Stimulated activated CD8-positive, alpha-beta memory T cell treated with anti-CD3 and anti-CD28 coated beads, Interleukin-2, amount 100 ng/mL, for 48 hours (primary cell): ENCODE data around the gene C9orf152.
"Not testable (repeated sequence)": the region's sequence is repeated elsewhere in the genome, so short reads cannot be mapped to it uniquely, and the experiment has no call there.

ENCODE experiments used
- DNase-seq, 2 donors: peaks; one replicate each; pipeline ENCODE4 v3.0.0-alpha.2; 2020; ENCODE audit warnings: low read depth in 2 of 2

Gene C9orf152

DNA sequence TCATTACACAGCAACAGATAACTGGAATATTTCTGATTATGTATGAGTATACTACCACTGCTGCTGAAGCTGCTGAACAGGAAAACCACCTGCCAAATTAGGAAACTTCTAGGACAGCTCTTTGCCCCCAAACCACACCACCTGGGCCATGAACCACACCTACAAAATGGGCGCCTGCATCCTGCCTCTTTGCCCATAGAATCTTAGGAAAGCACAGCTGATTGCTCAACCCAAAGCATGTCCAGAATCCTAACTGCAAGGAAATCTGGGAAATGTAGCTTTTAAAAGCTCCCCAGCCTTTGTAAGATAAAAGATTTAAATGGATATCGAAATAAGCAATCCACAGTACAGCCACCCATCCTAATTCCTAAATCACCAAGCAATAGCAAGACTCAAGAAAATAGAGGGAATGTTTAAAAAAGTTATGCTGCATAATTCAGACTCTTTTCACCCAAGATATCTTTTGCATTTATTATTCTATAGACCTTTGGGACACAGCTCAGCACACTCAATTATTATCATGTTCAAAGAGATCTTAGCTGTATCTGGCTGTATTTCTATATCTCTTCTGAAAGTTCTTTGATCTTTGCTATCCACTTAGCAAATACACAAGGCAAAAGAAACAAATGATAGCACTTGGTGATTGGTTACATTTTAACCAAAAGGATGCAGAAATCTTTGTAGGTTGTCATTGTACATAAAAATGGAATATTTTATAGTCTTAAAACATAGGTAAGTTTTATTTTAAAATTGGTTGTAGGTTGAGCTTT lies 6.8 kb upstream of the C9orf152 start:
- DNase-seq: no peak

DNA sequence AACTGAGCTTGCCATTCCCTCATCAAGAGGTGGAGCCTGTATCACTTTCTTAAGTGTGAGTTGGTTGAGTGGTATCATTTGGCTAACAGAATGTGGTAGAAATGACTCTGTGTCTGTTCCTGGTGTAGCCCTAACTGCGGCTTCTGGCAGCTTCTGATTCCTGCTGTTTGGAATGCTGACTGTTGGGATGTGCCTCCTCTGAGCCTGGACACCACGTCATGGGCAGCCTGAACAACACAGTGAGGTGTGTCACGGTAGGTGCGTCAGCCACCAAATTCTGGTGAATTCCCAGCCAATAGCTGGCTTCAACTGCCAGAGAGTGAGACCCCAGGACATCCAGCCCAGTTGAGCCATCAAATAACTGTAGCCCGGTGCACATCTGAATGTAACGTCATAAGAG lies 6.1 kb upstream of the C9orf152 start:
- DNase-seq: no peak

- no peak for DNase-seq
Observed at GRCh38 chr9:110213413-110214044, 5.6 kb upstream of the C9orf152 start.

GRCh38 chr9:110207071-110207641 lies 803 bp downstream of the C9orf152 start:
- DNase-seq: no peak

DNA sequence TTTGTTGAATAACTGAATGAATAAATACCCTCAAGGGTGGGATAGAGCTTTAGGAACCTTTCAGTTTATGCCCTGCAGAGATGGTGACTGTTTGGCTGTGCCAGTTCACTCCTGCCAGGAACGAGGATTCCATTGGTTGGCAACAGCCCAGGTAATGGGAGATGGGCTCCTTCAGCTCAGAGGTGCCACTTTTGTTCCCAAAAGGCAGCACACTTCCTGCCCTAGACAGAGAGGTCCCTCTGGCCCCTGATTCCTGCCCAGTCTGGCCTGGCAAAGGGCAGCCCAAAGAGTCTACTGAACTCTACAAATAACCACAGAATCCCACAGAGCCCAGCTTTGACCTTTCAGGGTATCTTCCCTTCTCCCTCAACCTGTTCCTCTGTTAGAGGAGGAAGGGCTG lies 1.6 kb downstream of the C9orf152 start:
- DNase-seq: no peak

- not testable (repeated sequence) for DNase-seq
Observed at GRCh38 chr9:110205612-110206011, 2.3 kb downstream of the C9orf152 start.

GRCh38 chr9:110202232-110202631 lies 5.7 kb downstream of the C9orf152 start:
- no peak for DNase-seq

DNA sequence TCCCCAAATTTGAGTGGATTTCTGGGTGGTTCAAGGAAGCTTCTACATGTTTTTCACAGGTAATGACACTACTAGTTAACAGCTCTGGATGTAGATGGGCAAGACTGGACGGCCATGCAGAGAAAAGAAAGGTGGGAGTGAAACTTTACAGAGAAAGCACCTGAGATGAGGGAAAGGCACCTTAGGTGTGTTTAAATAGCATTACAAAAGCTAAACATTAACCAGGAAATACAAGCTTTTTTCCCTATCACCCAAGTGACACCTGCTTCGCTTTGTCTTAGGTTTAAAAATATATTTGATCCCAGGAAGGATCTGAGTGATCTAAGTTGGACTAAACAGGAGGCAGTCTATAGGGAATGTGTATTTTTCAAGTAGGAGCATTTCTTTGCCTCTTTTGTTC lies 8.3 kb downstream of the C9orf152 start:
- DNase-seq: no peak

DNA sequence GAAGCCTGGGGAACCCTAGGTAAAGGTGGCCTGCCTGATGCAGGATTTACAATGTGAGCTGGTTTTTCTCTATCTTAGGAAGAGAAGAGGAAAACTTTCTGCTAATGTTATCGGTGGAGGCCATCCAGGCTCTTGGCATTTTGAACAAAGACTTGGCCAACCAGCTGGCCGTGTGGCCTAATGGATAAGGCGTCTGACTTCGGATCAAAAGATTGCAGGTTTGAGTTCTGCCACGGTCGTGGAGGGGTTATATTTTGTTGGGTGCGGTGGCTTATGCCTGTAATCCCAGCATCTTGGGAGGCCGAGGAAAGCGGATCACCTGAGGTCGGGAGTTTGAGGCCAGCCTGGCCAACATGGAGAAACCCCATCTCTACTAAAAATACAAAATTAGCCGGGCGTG lies 9.6 kb downstream of the C9orf152 start:
- DNase-seq: no peak

DNA sequence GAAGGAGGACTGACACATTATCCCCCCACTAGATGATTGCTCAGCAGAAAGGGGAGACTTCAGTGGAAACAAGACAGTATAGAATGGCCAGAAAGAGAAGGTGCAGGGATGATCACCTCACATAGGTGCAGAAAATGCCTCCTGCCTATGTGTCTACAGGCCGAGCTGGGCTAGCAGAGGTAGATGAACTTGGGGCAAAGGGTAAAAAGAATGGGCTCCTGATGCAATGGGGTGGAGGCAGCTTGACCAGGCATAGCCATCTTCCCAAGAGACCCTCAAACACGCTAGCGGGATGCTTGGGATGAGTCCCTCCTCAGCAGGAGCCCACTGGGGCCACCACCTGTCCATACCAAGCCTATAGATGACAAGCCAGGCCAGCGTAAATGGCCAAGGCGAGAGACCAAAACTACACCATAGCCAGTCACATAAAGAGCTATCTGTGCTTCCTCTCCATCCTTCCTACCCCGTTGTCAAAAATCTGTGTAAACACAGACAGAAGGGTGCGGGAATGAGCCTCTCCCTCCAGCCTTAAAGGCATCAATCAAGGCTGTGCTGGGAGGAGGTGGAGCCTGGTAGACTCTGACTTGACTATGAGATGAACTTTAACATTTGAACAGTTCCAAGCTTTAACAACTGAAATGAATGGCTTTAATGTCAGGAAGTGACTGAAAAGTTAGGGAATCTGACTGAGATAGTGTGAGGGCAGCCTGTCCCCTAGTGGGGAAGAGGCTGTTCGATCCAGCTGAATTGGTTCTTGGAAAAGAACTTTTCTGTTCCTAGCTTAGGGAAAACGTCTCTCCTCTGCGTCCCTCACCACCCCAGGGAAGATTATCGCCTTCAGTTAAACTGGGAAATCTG lies 10.4 kb downstream of the C9orf152 start:
- DNase-seq: no peak

GRCh38 chr9:110196084-110196499 lies 11.9 kb downstream of the C9orf152 start:
- DNase-seq: not testable (repeated sequence)

- no peak for DNase-seq
Observed at GRCh38 chr9:110192531-110193261, 15.3 kb downstream of the C9orf152 start.

DNA sequence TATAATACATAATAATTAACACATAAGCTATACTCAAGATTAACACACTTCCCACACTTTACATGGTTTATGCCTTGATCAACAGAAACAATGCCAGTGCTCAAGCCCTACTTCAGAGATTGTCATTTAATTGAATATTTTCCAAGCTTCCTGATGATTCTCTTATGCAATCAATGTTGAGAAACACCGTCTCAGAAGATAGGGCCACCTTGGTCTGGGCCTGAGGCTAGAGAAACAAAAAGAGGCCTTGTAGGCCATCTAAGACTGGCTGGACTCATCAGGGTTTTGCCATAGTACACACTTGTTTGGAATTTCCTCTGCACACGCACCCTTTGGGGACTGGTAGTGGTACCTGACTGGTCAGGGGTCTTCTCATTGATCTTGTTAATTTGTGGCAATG lies 16.3 kb downstream of the C9orf152 start:
- no peak for DNase-seq

DNA sequence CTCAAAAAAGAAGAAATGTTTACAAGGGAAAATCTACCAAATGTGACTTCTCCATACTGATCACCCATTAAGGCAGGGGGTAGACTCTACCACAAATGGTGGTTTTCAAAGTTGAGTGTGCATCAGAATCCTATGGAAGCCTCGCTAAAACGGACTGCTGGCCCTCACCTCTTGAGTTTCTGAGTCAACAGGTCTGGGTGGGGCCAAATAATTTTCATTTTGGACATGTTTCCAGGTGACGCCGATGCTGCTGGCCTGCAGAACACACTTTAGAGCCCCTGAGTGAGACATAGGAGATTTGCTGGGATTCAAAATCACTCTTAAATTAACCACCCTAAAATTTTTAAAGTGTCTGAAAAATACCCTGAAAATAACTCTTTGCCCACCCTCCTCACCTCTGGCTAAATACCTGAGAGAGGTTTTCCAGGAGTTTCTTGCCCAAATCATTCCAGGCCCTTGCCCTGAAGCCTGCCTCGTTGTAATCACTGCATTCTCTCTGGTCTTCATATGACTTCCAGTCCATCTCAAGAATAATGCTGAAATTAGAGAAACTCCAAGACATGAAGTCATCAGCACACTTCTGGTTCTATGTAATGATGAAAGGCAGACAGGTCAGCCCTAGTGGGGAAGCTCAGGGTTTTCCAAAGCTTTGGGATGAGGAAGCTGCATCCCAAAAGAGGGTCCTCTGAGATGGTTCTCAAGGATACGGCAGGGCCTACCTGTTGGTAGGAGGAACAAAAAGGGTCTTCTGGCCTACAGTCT lies 18.2 kb downstream of the C9orf152 start:
- DNase-seq: no peak

DNA sequence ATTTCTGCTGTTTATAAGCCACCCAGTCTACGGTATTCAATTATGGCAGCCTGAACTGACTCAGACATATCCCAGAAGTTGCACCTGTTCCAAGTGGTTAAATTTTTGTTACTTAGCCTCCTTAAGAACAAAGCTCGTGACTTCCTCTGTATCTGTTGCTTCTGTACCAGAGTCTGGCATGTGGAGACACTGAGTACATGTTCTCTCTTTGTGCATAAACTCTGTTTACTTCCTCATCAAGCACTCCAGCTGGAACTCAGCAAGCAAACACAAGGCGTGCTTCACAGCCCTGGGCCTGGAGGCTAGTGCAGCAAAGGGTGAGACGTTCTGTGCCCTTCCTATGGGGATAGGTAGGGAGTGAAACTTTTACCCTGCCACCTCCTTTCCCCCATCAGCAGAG lies 19.0 kb downstream of the C9orf152 start:
- no peak for DNase-seq

GRCh38 chr9:110188101-110188500 lies 19.9 kb downstream of the C9orf152 start:
- no peak for DNase-seq

DNA sequence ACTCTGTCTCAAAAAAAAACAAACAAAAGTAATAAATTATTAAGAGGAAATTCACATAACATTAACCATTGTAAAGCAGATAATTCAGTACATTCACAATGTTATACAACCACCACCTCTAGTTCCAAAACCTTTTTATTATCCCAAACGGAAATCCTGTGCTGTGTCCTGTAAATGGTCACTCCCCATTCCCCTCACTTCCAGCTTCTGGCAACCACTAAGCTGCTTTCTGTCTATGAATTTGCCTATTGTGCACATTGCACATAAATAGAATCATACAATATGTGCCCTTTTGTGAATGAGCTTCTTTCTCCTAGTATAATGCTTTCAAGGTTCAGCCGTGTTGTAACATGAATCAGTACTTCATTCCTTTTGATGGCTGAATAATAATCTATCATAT lies 20.8 kb downstream of the C9orf152 start:
- DNase-seq: no peak

DNA sequence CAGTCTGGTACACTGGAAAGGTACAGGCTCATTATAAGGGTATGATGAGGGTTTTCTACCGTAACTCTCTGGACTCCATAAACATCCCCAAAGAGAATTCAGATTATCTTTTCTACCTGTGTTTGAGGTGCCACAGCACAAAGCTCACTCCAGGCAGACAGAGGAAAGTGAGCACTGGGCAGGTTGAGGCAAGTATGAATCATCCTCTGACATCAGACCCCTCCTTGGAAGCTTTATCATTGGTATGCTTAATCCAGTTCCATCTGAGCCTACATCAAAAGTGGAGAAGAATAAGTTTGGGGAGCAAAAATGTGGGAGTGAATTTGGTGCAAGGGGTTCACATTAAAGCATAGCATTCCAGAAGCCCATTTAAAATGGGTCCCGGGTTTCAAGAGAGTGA lies 21.7 kb downstream of the C9orf152 start:
- no peak for DNase-seq

DNA sequence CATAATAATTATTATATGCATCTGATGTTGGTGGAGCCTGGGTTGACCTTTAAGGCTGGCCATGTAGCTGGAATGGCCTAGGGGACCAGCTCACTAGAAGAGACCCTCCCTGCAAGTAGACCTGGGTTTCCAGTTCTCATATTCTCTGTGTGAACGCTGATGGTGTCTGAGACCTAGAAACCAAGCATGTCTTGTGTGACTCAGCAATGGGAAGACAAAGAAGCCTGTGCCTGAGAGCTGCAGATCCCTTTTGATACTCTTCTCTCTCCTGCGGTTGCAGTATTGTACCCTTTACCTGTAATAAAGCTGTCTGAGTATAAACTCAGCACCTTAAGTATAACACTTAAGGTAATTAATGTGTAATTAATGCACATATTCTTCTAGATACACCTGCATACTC lies 22.2 kb downstream of the C9orf152 start:
- no peak for DNase-seq

GRCh38 chr9:110183208-110184145 lies 24.5 kb downstream of the C9orf152 start:
- DNase-seq: peak; percentile 14 to 27
